ENCODE data around the gene FSD2. TPM values are rescaled to one million over a fixed set of nuclear protein-coding genes. Genes with fewer than 3 reads are reported as not detected.

FSD2 gene
- total and polyA plus RNA-seq, 2 donors (not counting 1 experiment from before 2014, with no cell fraction given): not detected

DNA sequence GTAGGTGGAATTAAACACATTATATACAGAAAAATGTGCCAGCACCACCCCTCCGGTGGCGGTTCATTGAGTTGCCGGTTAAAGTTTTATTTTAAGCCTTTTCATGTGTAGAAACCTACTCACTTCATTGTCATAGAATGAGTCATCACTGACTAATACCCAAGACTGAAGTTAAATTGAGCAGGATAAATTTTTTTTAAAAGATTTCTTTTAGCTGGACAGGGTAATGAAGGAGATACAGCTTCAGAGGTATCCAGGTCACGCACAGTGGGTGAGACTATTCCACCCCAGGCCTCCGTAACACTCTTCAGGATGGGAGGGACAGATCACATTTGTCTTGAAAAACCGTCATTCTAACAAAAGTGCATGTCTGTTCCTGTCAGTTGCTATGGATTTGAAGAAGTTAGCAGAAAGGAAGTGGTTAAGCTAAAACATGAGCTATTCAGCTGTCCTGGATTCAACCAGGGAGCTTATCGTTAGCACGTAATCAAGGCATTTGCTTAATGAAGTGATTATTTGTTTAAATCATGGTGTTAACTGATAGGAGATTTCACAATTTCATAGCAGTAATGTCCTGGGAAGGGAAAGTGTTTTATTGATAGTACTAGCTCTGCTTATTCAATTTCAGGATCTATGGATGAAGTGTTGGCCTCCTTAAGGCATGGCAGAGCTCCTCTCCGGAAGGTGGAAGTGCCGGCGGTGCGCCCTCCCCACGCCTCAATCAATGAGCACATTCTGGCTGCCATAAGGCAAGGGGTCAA, 26.9 kb upstream of the FSD2 start:
- Histone ChIP-seq H3K27me3 (replicated peaks in 1 of 4; ENCODE audit: control extremely low read depth in 1 of 4, control insufficient read depth in 3 of 4, insufficient read depth in 4 of 4, low read length in 3 of 4) (no peaks in the 10 kb centered on the region), H3K4me2 (replicated peaks; ENCODE audit: low read depth, low read length, poor library complexity, severe bottlenecking) (no peak overlapping the region), H3K27ac (ENCODE audit: low read length in 2 of 2) (peak overlapping the region in 1 of 2 donors; percentile 9), H3K79me2 (ENCODE audit: control insufficient read depth, insufficient read depth, low read length) (peaks cover 2% of the 10 kb centered on the region), H3K9me3 (ENCODE audit: control extremely low read depth in 1 of 3, control insufficient read depth in 2 of 3, insufficient read depth in 1 of 3, low read length in 2 of 3) (no peaks in the 10 kb centered on the region), H3K4me1 (ENCODE audit: control insufficient read depth in 2 of 2, insufficient read depth in 2 of 2, low read length in 2 of 2) (no peaks in the 10 kb centered on the region), H2AFZ (ENCODE audit: insufficient read depth, low read depth, low read length, poor library complexity, severe bottlenecking) (no peak overlapping the region), H3K36me3 (replicated peaks in 1 of 2; ENCODE audit: control extremely low read depth in 1 of 2, control insufficient read depth in 1 of 2, extremely low read depth in 1 of 2, insufficient read depth in 2 of 2, low read length in 1 of 2) (peaks cover 2 to 91% of the 10 kb centered on the region in 2 experiments), H4K20me1 (ENCODE audit: control insufficient read depth, insufficient read depth, low read length, poor library complexity, severe bottlenecking) (peaks cover 30% of the 10 kb centered on the region), H3K4me3 (ENCODE audit: control extremely low read depth in 1 of 5, extremely low read depth in 1 of 5, insufficient read depth in 1 of 5, low read depth in 2 of 5, low read length in 4 of 5) (no peak overlapping the region), H3K9ac (ENCODE audit: low read length) (no peak overlapping the region)
- DNase-seq (no peak), ATAC-seq (ENCODE audit: low read depth) (peak; percentile 51)
- Mint-ChIP-seq H3K4me3 (peak overlapping the region; percentile 32), H3K4me1 (peaks cover 16% of the 10 kb centered on the region), H3K9me3 (ENCODE audit: insufficient read depth) (no peaks in the 10 kb centered on the region), H3K27me3 (no peaks in the 10 kb centered on the region), H3K27ac (peak overlapping the region; percentile 79)
- 48% methylated on average over 10 of the region's 13 CpGs for WGBS (ENCODE audit: insufficient coverage)
- TF ChIP-seq, protein P1, sequence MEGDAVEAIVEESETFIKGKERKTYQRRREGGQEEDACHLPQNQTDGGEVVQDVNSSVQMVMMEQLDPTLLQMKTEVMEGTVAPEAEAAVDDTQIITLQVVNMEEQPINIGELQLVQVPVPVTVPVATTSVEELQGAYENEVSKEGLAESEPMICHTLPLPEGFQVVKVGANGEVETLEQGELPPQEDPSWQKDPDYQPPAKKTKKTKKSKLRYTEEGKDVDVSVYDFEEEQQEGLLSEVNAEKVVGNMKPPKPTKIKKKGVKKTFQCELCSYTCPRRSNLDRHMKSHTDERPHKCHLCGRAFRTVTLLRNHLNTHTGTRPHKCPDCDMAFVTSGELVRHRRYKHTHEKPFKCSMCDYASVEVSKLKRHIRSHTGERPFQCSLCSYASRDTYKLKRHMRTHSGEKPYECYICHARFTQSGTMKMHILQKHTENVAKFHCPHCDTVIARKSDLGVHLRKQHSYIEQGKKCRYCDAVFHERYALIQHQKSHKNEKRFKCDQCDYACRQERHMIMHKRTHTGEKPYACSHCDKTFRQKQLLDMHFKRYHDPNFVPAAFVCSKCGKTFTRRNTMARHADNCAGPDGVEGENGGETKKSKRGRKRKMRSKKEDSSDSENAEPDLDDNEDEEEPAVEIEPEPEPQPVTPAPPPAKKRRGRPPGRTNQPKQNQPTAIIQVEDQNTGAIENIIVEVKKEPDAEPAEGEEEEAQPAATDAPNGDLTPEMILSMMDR (IDR thresholded peaks at IDR 0.05): no peak
- TF ChIP-seq EZH2 (IDR thresholded peaks at IDR 0.05; ENCODE audit: borderline replicate concordance, insufficient read depth, low read depth, low read length, poor library complexity, severe bottlenecking): no peak
- CTCF ChIA-PET: interaction anchor here (1.2 to 2.2 kb wide), 3 partner anchors 12 to 21 kb away, joined by 4 to 7 read pairs (median 5); no protein-coding TSS in a partner anchor
- intact Hi-C loops (cut with micrococcal nuclease): no loop called here
- POLR2A ChIA-PET: no interaction called here

Measured in B cell (primary cell).